HUES64 (cell line): ENCODE data around the gene APOA4. TPM values are rescaled to one million over a fixed set of nuclear protein-coding genes. Genes with fewer than 3 reads are reported as not detected.

Experiments used
- H3K27ac ChIP-seq: 2 replicates; pipeline ENCODE4 v1.7.0; 2013; ENCODE audit warnings: low read depth, low read length, inconsistent platforms
- H3K27me3 ChIP-seq: 2 replicates; pipeline ENCODE4 v1.6.1; 2013; ENCODE audit warnings: mild to moderate bottlenecking, low read length; ENCODE audit not compliant: insufficient read depth
- H3K36me3 ChIP-seq: 2 replicates; pipeline ENCODE4 v1.6.1; 2013; ENCODE audit warnings: mild to moderate bottlenecking, low read length; ENCODE audit not compliant: insufficient read depth
- H3K4me1 ChIP-seq: 2 replicates; pipeline ENCODE4 v1.6.1; 2013; ENCODE audit warnings: mild to moderate bottlenecking, low read length, moderate library complexity; ENCODE audit not compliant: insufficient read depth
- H3K4me3 ChIP-seq: 2 replicates; pipeline ENCODE4 v1.5.1; 2013; ENCODE audit warnings: mild to moderate bottlenecking, low read length, moderate library complexity
- H3K9ac ChIP-seq: 2 replicates; pipeline ENCODE4 v1.6.1; 2013; ENCODE audit warnings: mild to moderate bottlenecking, low read depth, low read length
- H3K9me3 ChIP-seq: 2 replicates; pipeline ENCODE4 v1.6.1; 2013; ENCODE audit warnings: low read depth, low read length; ENCODE audit not compliant: insufficient read depth
- WGBS: fragments of 150-250, 120-280 bp; methylation state at CpG from one replicate; pipeline ENCODE4 v1.1.7; 2013; ENCODE audit warnings: missing lambda C conversion rate; 5-methylcytosine and 5-hydroxymethylcytosine counted together
- polyA plus RNA-seq, 2 experiments: library from polyadenylated mRNA; stranded (reverse); fragments of 50-300 nt; gene quantifications; one replicate each; pipeline ENCODE4 v1.2.3, GENCODE V29; 2013

Gene APOA4
- 4.8 TPM for polyA plus RNA-seq (2013, experiment 1 of 2)
- polyA plus RNA-seq (2013, experiment 2 of 2), result 12.9 TPM

GRCh38 chr11:116823031-116823843, at the start of gene APOA4:
TSS of gene APOA4 (minus strand) at chr11:116823304. CDS start at chr11:116823191, 113 bp downstream.
- H3K9ac ChIP-seq, result no peak within 1 kb of the TSS
- 81% methylated on average over 13 of the region's 16 CpGs for WGBS
- no peaks in the 10 kb centered on the region for H3K4me1 ChIP-seq

DNA sequence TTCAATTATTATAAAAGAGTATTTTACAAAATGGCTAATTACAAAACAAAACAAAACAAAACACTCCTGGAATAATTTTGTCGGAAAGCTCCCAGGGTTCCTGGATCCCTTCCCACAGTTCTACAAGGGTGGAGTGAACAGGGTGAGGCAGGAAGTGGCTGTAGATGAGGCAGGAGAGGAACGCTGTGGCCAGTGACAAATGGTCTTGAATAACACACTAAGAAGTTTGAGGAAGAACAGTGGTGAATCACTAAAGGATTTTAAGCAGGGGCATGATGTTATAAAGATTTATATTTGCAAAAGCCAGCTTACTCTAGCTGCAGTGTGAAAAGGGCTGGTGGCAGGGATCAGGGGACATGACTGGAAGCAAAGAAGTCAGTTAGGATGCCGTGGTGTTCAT, 48.1 kb upstream of the APOA4 start:
- Histone ChIP-seq H3K9ac (no peak overlapping the region), H3K4me1 (no peaks in the 10 kb centered on the region), H3K36me3 (peaks cover 92% of the 10 kb centered on the region), H3K27ac (no peak overlapping the region), H3K4me3 (no peak overlapping the region), H3K9me3 (no peaks in the 10 kb centered on the region), H3K27me3 (no peaks in the 10 kb centered on the region)
- WGBS, result 92% methylated on average over 3 of the region's 3 CpGs

More at GRCh38 chr11:116823031-116823843, at the start of gene APOA4:
- H3K36me3 ChIP-seq, result no peaks in the 10 kb centered on the region
- no peak within 1 kb of the TSS for H3K4me3 ChIP-seq
- no peaks in the 10 kb centered on the region for H3K27me3 ChIP-seq
- no peaks in the 10 kb centered on the region for H3K9me3 ChIP-seq
- no peak within 1 kb of the TSS for H3K27ac ChIP-seq

DNA sequence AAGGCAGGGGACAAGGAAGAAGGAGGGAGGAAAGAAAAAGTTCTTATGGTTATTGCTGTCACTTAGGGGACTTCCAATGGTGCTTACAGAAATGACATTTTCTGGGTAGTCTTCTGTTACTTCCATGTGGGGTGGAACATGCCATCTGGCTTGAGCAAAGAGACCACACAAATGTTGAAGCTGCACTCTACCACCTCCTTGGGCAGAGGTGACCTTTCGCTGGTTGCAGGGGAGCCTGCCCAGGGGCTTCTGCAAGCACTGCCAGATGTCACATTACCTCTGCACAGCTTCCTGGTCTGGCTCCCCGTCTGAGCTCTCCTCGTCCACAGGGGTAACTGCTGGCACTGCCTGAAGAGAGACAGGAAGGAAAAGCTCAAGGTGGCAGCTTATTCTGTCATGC, 47.0 kb upstream of the APOA4 start:
- Histone ChIP-seq H3K27me3 (no peaks in the 10 kb centered on the region), H3K4me3 (no peak overlapping the region), H3K4me1 (no peaks in the 10 kb centered on the region), H3K27ac (no peak overlapping the region), H3K36me3 (peaks cover 96% of the 10 kb centered on the region), H3K9ac (no peak overlapping the region), H3K9me3 (no peaks in the 10 kb centered on the region)
- WGBS, result 98% methylated on average over 3 of the region's 3 CpGs

DNA sequence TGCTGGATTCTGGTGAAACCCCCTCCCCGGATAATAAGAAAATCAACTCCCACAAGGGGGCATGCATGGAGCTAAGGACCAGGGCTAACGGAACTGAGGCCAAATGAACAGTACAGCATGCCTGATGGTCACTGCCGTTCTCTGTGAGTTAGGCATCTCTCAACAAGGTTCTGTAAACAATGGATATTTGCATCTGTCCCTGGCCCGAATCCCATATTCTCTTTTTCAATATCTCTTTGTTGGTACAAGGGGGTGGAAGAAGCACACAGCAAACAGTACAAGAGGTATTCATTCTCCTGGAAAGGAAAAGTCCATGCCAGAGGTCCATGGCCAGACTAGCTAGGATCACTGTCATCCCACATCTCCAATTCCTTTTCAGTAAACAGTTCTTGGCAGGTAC, 46.5 kb upstream of the APOA4 start:
- 96% methylated on average over 3 of the region's 4 CpGs for WGBS
- Histone ChIP-seq H3K27me3 (no peaks in the 10 kb centered on the region), H3K36me3 (peaks cover 97% of the 10 kb centered on the region), H3K4me3 (no peak overlapping the region), H3K4me1 (no peaks in the 10 kb centered on the region), H3K27ac (no peak overlapping the region), H3K9me3 (no peaks in the 10 kb centered on the region), H3K9ac (no peak overlapping the region)

DNA sequence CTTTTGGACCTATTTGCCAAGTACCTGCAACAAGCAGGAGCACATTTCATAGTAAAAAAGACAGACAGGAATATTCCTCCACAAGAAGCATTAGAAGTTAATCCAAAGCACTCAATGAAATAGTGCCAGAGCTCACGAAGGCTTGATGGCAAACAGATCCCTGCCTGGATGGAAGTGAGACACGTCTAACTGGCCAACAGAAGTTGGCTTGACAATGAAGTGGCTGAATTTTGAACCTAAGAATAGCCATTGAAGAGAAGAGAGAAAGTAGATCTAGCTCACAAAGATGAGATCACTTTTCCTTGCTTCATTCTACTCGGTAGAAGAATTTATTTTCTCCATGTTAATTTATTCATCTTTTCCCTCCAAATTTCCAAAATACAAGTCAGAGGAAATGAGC, 45.0 kb upstream of the APOA4 start:
- H3K9me3 ChIP-seq, result no peaks in the 10 kb centered on the region
- H3K27me3 ChIP-seq, result no peaks in the 10 kb centered on the region
- H3K27ac ChIP-seq, result no peak overlapping the region
- H3K4me1 ChIP-seq, result no peaks in the 10 kb centered on the region
- peaks cover 95% of the 10 kb centered on the region for H3K36me3 ChIP-seq
- no peak overlapping the region for H3K4me3 ChIP-seq
- no peak overlapping the region for H3K9ac ChIP-seq
- WGBS, result 95% methylated on average over 3 of the region's 3 CpGs

- Histone ChIP-seq H3K4me3 (no peak overlapping the region), H3K27me3 (no peaks in the 10 kb centered on the region), H3K9me3 (no peaks in the 10 kb centered on the region), H3K36me3 (peaks cover 94% of the 10 kb centered on the region), H3K9ac (no peak overlapping the region), H3K4me1 (no peaks in the 10 kb centered on the region), H3K27ac (no peak overlapping the region)
- 96% methylated on average over 11 of the region's 11 CpGs for WGBS
Measured at GRCh38 chr11:116867619-116868018, 44.5 kb upstream of the APOA4 start.

DNA sequence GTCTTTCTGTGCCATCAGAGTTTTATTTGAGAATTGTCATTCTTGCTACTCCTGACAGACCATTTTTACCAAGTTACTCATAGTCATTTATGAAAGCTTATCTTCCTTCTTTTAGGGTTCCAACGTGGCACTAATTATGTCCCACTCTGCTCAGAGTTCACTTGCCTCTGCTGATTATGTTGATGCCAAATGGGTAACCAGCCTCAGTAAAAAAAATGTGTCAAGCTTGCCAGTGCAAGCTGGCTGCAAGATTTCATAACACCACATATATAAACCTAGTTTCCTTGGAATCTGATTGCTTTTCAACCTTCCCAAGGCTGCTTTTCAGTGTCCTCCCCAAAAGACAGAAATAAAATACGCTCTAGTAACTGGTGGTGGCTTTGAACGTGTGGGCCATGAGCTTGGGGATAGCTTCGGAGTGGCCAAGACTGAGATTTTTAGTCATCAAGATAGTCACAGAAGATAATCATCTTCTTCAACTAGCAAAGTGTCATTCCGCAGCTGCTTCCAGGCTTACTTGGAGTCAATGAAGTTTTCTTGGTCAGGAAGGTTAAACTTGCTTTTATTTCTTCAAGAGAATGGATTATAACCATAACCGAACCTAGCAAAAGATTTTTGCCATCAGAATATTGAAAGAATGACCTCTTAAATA, 43.8 kb upstream of the APOA4 start:
- 94% methylated on average over 6 of the region's 6 CpGs for WGBS
- H3K36me3 ChIP-seq, result peaks cover 94% of the 10 kb centered on the region
- H3K9ac ChIP-seq, result no peak overlapping the region

DNA sequence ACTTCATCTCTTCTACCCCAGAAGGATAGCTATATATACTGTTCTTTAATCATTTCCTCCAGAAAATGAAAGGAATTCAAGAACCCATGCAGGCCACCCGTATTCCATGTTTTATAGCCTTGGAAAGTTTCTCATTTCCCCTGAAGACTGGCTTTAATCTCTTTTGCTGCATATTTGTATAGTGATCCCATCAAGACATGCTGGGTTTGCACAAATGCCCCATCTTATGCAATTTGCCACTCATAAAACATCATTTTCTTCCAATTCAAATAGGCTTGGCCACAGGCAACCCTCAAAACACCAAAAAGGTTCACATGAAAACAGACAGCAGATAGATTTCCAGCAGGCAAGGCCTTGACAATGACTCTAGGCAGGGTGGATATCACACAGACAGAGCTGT, 42.6 kb upstream of the APOA4 start:
- Histone ChIP-seq H3K4me3 (no peak overlapping the region), H3K27ac (no peak overlapping the region), H3K9me3 (no peaks in the 10 kb centered on the region), H3K27me3 (no peaks in the 10 kb centered on the region), H3K36me3 (peaks cover 94% of the 10 kb centered on the region), H3K9ac (no peak overlapping the region), H3K4me1 (no peaks in the 10 kb centered on the region)
- 100% methylated on average over 1 of the region's 1 CpG for WGBS

More for the DNA sequence above, 43.8 kb upstream of the APOA4 start:
- Histone ChIP-seq H3K4me1 (no peaks in the 10 kb centered on the region), H3K4me3 (no peak overlapping the region), H3K27ac (no peak overlapping the region), H3K9me3 (no peaks in the 10 kb centered on the region), H3K27me3 (no peaks in the 10 kb centered on the region)

DNA sequence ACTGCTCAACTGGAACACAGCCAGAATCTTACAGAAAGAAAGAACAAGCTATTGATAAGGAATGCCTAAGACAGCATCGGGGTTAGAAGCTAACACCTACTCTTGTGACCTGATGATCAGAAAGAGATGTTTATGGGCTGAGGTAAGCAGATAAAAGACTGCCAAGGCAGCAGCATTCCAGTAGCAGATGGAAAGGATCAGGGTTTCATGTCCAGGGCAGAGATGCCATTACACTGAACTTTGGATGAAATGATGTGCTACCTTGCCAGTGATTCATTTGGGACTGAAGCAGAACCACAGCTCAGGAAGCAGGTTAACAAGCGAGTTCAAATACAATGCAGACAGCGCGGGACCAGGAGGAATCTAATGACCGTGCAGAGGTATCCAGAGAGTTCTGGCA, 41.4 kb upstream of the APOA4 start:
- Histone ChIP-seq H3K4me1 (no peaks in the 10 kb centered on the region), H3K9me3 (no peaks in the 10 kb centered on the region), H3K4me3 (no peak overlapping the region), H3K9ac (no peak overlapping the region), H3K27ac (no peak overlapping the region), H3K27me3 (no peaks in the 10 kb centered on the region), H3K36me3 (peaks cover 91% of the 10 kb centered on the region)
- WGBS, result 94% methylated on average over 5 of the region's 5 CpGs

DNA sequence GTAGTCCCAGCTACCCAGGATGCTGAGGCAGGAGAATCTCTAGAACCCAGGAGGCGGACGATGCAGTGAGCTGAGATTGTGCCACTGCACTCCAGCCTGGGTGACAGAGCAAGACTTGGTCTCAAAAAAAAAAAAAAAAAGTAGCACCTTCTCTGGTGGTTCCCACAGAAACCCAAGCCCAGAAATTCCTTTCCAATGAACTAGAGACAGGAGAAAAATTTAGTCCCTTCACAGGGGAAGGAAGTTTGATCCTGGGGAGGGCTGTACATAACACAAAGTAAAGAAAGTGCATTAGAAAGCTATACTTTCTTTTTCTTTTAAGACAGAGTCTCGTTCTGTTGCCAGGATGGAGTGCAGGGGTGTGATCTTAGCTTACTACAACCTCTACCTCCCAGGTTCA, 39.8 kb upstream of the APOA4 start:
- H3K27ac ChIP-seq, result no peak overlapping the region
- WGBS, result 87% methylated on average over 2 of the region's 3 CpGs
- H3K9ac ChIP-seq, result no peak overlapping the region
- no peaks in the 10 kb centered on the region for H3K9me3 ChIP-seq
- H3K4me1 ChIP-seq, result no peaks in the 10 kb centered on the region
- no peak overlapping the region for H3K4me3 ChIP-seq
- H3K27me3 ChIP-seq, result no peaks in the 10 kb centered on the region
- peaks cover 92% of the 10 kb centered on the region for H3K36me3 ChIP-seq

DNA sequence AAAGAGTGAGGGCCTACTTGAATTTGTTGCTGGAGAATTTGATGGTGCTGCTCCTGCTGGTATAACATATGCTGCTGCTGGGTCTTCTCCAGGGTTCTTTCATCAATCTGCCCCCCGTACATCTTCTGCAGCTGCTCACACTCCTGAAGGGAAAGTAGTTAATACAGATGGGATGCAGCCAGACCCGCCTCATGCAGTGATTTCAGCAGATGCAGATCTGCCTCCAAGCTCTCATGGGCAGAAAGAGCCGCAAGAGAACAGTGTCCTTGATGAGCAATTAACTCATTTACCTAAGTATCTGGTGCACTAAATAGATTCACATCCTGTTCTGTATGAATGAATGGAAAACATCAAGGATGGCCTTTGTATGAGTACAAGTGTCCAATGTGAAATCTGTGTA, 39.1 kb upstream of the APOA4 start:
- H3K9me3 ChIP-seq, result no peaks in the 10 kb centered on the region
- no peak overlapping the region for H3K9ac ChIP-seq
- H3K4me1 ChIP-seq, result no peaks in the 10 kb centered on the region
- H3K36me3 ChIP-seq, result peaks cover 92% of the 10 kb centered on the region
- H3K27me3 ChIP-seq, result no peaks in the 10 kb centered on the region
- no peak overlapping the region for H3K27ac ChIP-seq
- WGBS, result 97% methylated on average over 3 of the region's 3 CpGs
- no peak overlapping the region for H3K4me3 ChIP-seq
